GM21447 (cell line): ENCODE measurements around the gene SMC6.
A peak's percentile ranks its signal among the peaks of the same experiment; 100 is the strongest.

Experiments
- ATAC-seq: cut with Tn5 transposase; IDR thresholded peaks from one replicate; pipeline ENCODE4 v1.9.1; 2021; ENCODE audit not compliant: unreplicated experiment

The SMC6 gene, protein sequence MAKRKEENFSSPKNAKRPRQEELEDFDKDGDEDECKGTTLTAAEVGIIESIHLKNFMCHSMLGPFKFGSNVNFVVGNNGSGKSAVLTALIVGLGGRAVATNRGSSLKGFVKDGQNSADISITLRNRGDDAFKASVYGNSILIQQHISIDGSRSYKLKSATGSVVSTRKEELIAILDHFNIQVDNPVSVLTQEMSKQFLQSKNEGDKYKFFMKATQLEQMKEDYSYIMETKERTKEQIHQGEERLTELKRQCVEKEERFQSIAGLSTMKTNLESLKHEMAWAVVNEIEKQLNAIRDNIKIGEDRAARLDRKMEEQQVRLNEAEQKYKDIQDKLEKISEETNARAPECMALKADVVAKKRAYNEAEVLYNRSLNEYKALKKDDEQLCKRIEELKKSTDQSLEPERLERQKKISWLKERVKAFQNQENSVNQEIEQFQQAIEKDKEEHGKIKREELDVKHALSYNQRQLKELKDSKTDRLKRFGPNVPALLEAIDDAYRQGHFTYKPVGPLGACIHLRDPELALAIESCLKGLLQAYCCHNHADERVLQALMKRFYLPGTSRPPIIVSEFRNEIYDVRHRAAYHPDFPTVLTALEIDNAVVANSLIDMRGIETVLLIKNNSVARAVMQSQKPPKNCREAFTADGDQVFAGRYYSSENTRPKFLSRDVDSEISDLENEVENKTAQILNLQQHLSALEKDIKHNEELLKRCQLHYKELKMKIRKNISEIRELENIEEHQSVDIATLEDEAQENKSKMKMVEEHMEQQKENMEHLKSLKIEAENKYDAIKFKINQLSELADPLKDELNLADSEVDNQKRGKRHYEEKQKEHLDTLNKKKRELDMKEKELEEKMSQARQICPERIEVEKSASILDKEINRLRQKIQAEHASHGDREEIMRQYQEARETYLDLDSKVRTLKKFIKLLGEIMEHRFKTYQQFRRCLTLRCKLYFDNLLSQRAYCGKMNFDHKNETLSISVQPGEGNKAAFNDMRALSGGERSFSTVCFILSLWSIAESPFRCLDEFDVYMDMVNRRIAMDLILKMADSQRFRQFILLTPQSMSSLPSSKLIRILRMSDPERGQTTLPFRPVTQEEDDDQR

DNA sequence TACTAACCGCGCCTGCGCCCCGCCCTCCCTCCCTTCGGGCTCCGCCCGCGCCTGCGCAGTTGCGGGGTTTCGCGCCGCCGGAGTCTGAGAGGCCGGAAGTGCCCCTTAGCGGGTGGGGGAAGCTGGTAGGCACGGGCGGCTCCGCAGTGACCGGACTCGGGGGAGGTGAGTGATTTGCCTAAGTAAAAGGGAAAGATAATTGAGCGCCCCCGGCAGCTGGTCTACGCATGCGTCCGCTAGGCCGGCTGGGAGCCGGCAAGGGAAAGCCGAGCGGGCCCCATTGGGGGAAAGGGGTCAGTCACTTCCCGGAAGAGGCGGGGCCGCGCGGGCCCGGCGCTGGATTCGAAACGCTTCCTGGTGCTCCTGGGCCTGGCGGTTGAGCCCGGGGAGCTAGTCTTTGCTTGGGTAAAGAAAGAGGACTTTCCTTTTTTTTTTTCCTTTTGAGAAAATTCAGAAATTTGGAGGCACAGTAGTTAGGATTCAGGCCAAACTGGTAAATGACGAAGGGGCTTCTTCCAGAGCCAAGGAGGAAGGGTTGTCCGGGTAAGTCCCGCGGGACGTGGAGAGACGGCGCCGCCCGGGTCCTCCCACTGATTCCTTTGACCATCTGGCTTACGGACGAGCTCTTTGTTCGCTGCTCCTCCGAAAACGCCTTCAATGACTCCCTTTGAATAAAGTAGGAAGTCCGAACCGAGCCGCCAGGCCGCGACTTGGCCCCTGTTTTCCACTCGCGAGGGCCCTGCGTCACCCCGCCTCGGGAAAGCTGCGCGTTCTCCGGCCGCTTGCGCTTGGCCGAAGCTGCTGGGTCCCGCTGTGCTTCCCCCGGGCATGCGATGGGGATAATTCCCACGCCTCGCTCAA lies at the start of gene SMC6, which contains the start of gene GEN1:
Gene SMC6, minus strand, starts transcription at position 8 of the 861 bp plus-strand sequence. CDS start 7,864 bp downstream, outside the sequence.
Gene GEN1, plus strand, starts transcription at position 336 of the 861 bp plus-strand sequence. CDS start 5,806 bp downstream, outside the sequence.
- peak; percentile 59 for ATAC-seq

GRCh38 chr2:17800693-17801458 lies 47.3 kb upstream of the SMC6 start:
- no peak for ATAC-seq

GRCh38 chr2:17800219-17800618 lies 46.6 kb upstream of the SMC6 start:
- ATAC-seq: no peak

DNA sequence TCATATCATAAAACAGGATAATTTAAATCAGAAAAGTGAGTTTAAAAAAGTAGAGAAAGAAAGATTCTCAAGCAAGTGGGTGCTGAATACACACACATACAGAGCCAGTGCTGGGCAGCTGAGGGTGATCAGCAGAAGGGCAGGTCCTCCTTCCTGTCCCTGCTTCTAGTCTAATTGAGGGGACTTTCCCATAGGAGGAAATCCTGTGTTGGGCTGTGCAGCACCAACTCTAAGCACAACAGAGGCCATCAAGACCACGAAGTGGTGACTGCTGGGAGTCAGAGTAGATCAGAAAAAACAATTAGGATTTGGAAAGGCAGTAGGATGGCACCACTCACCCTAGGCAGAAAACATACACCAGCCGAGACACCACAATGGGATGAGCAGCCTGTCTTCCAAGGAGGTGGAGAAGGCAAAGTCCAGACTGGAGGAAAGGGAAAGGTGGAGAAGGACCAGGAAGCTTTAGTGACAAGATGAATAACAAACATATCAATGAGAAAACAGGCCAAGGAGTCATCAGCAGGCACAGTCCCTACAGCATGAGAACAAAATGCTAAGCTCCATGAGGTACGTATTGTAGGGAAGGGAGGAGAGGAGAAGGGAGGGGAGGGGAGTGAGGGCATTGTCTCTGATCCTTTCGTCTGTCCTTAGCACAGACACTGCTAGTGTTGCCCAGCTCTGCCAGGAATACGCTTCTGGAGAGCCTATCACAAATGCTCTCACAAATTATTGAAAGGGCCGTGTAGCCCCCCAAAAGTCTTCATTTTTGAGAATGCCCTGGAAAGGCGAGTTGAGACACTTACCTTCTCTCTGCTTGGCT lies 45.9 kb upstream of the SMC6 start:
- no peak for ATAC-seq

DNA sequence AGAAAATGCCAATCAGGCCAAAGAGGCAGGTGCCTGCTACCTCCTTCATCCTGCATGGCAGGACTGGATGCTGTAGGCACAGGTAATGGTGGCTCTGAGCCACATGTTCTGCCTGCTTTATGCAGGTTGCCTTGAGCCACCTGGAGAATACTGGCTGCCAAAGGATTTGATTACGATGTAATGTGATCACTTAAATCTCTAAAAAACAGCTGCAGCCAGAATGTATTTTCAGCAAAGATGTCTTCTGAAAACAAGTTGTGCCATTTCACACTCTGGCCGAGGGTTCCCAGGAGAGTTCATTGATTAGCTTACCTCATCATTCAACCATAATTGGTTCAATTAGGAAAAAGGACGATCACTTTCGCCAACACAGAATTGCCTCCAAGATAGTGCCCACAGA lies 44.7 kb upstream of the SMC6 start:
- no peak for ATAC-seq

GRCh38 chr2:17795309-17795708 lies 41.7 kb upstream of the SMC6 start:
- ATAC-seq: no peak

DNA sequence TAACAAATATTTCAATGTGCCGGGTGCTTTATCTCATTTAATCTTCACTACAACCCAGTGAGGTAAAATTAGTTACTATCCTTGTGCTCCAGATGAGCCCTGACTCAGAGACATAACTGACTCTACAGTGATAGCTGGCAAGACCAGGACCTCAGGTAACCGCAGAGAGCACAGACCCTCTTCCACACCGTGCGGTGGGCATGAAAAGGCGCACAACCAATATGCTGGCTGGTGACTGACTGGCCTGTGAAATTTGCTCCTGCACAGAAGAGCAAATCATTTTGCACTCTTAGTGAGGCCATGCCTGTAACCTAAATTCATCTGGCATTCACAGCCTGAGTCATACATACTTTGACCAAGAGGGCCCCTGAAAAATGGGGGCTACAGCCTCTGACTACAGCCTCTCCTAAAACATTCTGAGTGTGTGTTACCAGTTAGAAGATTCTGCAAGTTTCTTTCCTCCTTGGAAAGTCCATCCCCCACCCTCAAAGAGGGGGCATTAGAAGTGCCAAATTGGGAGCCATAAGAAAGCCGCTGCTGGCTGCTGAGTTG lies 40.3 kb upstream of the SMC6 start:
- no peak for ATAC-seq

- no peak for ATAC-seq
Measured at GRCh38 chr2:17793296-17793695, 39.7 kb upstream of the SMC6 start.

GRCh38 chr2:17792515-17792914 lies 38.9 kb upstream of the SMC6 start:
- ATAC-seq: peak; percentile 65

DNA sequence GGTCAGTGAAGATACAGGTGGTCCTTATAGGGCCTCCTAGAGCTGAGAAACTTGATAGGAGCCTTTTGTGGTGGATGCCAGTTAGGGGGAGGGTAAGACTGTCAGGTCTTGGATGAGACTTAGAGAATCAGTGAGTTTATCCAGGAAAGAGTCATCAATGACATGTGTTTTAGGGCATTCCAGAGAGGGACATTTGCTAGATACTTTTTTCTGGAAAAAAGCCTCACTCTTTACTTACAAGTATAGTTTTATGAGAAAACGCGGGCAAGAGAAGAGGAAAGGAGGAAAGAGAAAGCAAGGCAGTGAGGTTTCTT lies 38.2 kb upstream of the SMC6 start:
- no peak for ATAC-seq

- no peak for ATAC-seq
Measured at GRCh38 chr2:17791121-17791816, 37.7 kb upstream of the SMC6 start.

DNA sequence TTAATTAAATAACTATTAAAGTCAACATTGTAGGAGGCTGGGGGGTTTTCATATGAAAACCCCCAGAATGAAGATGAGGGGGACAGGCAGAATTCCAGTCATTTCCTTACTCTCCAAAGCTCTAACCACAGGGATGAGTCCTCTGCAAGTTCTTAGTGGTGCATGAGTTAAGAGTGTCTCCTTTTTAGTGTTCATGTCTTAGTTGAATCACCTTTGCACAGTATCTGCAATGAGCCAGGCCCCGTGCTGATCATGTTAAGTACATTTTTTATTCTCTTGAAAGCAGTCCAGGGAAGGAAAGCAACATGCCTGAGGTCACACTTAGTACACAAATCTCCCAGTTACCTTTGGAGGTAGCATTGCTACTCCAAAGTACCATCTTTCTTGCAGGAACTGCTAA lies 36.9 kb upstream of the SMC6 start:
- no peak for ATAC-seq

DNA sequence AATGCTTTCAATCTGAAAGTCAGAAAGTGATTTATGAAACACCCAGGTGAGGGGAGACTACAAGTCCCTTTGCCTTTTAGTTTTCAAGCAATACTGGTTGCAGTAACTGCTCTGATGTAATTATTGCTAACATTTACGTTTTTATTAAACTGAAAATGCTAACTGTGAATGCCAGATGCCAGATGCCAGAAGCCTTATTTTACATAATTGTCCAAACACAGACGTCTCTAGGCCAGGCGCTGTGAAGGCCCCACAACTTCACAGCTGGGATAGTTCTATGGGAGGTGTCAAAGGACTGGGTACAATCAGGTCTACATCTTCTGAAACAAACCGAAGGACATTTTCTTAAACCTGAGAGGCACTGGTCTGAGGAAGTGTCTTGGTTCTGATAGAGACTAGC lies 35.2 kb upstream of the SMC6 start:
- no peak for ATAC-seq

GRCh38 chr2:17786727-17787126 lies 33.1 kb upstream of the SMC6 start:
- no peak for ATAC-seq

DNA sequence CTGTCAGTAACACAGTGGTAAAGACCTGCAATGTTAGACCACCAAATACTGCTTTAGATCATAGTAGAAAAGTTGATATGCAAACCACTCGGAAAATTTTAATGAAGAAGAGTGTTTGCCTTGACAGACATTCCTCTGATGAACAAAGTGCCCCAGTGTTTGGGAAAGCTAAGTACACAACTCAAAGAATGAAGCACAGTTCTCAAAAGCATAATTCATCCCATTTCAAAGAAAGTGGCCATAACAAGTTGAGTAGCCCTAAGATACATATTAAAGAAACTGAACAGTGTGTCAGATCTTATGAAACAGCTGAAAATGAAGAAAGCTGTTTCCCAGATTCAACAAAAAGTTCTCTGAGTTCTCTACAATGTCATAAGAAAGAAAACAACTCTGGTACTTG lies 27.9 kb upstream of the SMC6 start:
- ATAC-seq: no peak

- ATAC-seq: no peak
Measured at GRCh38 chr2:17780546-17780945, 26.9 kb upstream of the SMC6 start.

DNA sequence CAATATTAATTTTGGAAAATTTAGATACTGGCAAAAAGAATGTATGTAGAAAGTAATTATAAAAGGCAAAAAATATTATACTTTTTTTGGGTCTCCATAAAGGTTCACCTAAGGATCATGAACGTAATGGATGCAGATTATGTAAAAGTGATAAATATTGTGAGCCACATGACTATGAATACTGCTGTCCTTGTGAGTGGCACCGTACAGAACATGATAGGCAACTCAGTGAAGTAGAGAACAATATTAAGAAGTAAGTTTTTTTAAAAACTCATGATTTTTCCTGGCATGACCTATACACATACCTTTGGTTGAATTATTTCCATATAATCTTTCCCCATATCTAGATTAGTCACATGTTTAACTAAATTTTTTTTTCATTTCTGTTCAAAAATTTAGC lies 18.9 kb upstream of the SMC6 start:
- ATAC-seq: no peak

DNA sequence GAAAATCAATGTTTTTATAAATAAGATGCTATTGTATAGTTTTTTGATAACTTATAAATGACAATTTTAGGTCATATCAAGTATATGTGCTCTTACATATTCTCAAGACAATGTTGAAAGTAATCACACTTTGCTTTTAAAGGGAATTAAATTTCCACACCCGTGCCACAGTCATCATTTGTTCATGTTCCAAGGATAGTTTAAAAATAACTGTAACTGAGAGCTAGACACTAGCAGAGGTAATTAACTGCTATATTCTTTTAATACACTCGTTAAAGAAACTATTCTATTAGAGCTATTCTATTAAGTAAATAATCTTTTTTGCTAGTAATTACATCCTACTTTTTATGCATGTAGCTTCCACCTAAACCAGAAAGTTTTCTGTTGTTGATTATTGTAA lies 18.3 kb upstream of the SMC6 start:
- ATAC-seq: no peak
